Activated T-cell treated with anti-CD3 and anti-CD28 coated beads, Interleukin-2, amount 50 U/mL, for 1 hour (primary cell): Measurements from ENCODE around the gene APOH.
"Not testable (repeated sequence)": the region's sequence is repeated elsewhere in the genome, so short reads cannot be mapped to it uniquely, and the experiment has no call there.

Source experiments
- DNase-seq: peaks from one replicate; pipeline ENCODE4 v3.0.0-alpha.2; 2020

APOH gene

GRCh38 chr17:66228887-66229782, at the start of gene APOH:
APOH (minus strand) TSS chr17:66229415; CDS start chr17:66229379, 36 bp downstream.
- DNase-seq = no peak

GRCh38 chr17:66277191-66277590, 48.0 kb upstream of the APOH start:
- no peak for DNase-seq

- no peak for DNase-seq
Measured at GRCh38 chr17:66276328-66276937, 47.2 kb upstream of the APOH start.

- no peak for DNase-seq
Measured at GRCh38 chr17:66275651-66276050, 46.4 kb upstream of the APOH start.

- no peak for DNase-seq
Measured at GRCh38 chr17:66273586-66273848, 44.3 kb upstream of the APOH start.

GRCh38 chr17:66272811-66273585, 43.8 kb upstream of the APOH start:
- DNase-seq = no peak

- DNase-seq = no peak
Measured at GRCh38 chr17:66271512-66271911, 42.3 kb upstream of the APOH start.

- no peak for DNase-seq
Measured at GRCh38 chr17:66270106-66270505, 40.9 kb upstream of the APOH start.

- no peak for DNase-seq
Measured at GRCh38 chr17:66268247-66268927, 39.2 kb upstream of the APOH start.

- DNase-seq = no peak
Measured at GRCh38 chr17:66264696-66265095, 35.5 kb upstream of the APOH start.

GRCh38 chr17:66262767-66263166, 33.6 kb upstream of the APOH start:
- no peak for DNase-seq

- DNase-seq = no peak
Measured at GRCh38 chr17:66260688-66261087, 31.5 kb upstream of the APOH start.

GRCh38 chr17:66260275-66260674, 31.1 kb upstream of the APOH start:
- DNase-seq = no peak

- no peak for DNase-seq
Measured at GRCh38 chr17:66255527-66255971, 26.3 kb upstream of the APOH start.

GRCh38 chr17:66255112-66255511, 25.9 kb upstream of the APOH start:
- DNase-seq = no peak

- not testable (repeated sequence) for DNase-seq
Measured at GRCh38 chr17:66253458-66253857, 24.2 kb upstream of the APOH start.

GRCh38 chr17:66250686-66251085, 21.5 kb upstream of the APOH start:
- DNase-seq = no peak

- DNase-seq = no peak
Measured at GRCh38 chr17:66248285-66248684, 19.1 kb upstream of the APOH start.

GRCh38 chr17:66241839-66242238, 12.6 kb upstream of the APOH start:
- DNase-seq = no peak

- DNase-seq = no peak
Measured at GRCh38 chr17:66240630-66241029, 11.4 kb upstream of the APOH start.

- no peak for DNase-seq
Measured at GRCh38 chr17:66240013-66240412, 10.8 kb upstream of the APOH start.

- DNase-seq = no peak
Measured at GRCh38 chr17:66235377-66235994, 6.3 kb upstream of the APOH start.

- no peak for DNase-seq
Measured at GRCh38 chr17:66234611-66235010, 5.4 kb upstream of the APOH start.
